Measurements from ENCODE around the gene UVSSA. TPM values are rescaled to one million over a fixed set of nuclear protein-coding genes. Genes with fewer than 3 reads are reported as not detected.
"Not testable (repeated sequence)": the region's sequence is repeated elsewhere in the genome, so short reads cannot be mapped to it uniquely, and the experiment has no call there.

Gene UVSSA
- polyA plus RNA-seq, 10 donors = 4.5 to 10.9 (median 8.2) TPM

GRCh38 chr4:1417522-1418390 lies 70.7 kb downstream of the UVSSA start:
- DNase-seq = no peak

GRCh38 chr4:1418494-1419285 lies 71.7 kb downstream of the UVSSA start:
- no peak for DNase-seq

GRCh38 chr4:1419708-1420107 lies 72.7 kb downstream of the UVSSA start:
- DNase-seq = no peak

GRCh38 chr4:1421657-1422056 lies 74.6 kb downstream of the UVSSA start:
- no peak for DNase-seq

- no peak for DNase-seq
Measured at GRCh38 chr4:1427010-1427409, 80.0 kb downstream of the UVSSA start.

- DNase-seq = not testable (repeated sequence)
Measured at GRCh38 chr4:1443688-1444172, 96.7 kb downstream of the UVSSA start.

Other genes starting within 250 kb of the UVSSA start
- 1 to 10 TPM; 2.9 to 6.2 (median 3.6) TPM for gene RNF212, start 233.6 kb upstream of the UVSSA start, polyA plus RNA-seq (ENCODE audit: insufficient read length in 10 of 10)
- gene SPON2, start 174.6 kb upstream of the UVSSA start, polyA plus RNA-seq (ENCODE audit: insufficient read length in 10 of 10) = 10 to 100 TPM; 33.0 to 77.0 (median 54.7) TPM
- 100 to 1,000 TPM in 4 of 10 donors, 10 to 100 TPM in 6; 80.7 to 142 (median 95.1) TPM for gene CTBP1, start 98.1 kb upstream of the UVSSA start, polyA plus RNA-seq (ENCODE audit: insufficient read length in 10 of 10)
- 10 to 100 TPM; 27.1 to 44.9 (median 35.5) TPM for gene MAEA, start 57.3 kb upstream of the UVSSA start, polyA plus RNA-seq (ENCODE audit: insufficient read length in 10 of 10)
- not detected for gene NKX1-1, start 59.2 kb downstream of the UVSSA start, polyA plus RNA-seq (ENCODE audit: insufficient read length in 10 of 10)

Data from muscle of back (tissue), 11 donors.